Fibroblast of lung (primary cell): Measurements from ENCODE around the gene ZNF561. TPM values are rescaled to one million over a fixed set of nuclear protein-coding genes. Genes with fewer than 3 reads are reported as not detected.
A peak's percentile ranks its signal among the peaks of the same experiment; 100 is the strongest.

Source experiments
- DNase-seq, 2 donors: peaks; one replicate each; pipeline versions ENCODE4 v3.0.0 to v3.0.0-alpha.2; 2010; ENCODE audit warnings: low read depth in 2 of 2
- H2AFZ ChIP-seq: 2 replicates; pipeline ENCODE4 v1.5.1; 2012; ENCODE audit warnings: low read length, control low read depth, inconsistent platforms
- H3K27ac ChIP-seq: 2 replicates; pipeline ENCODE4 v1.5.1; 2011; ENCODE audit warnings: low read length, control low read depth; ENCODE audit not compliant: insufficient read depth
- H3K27me3 ChIP-seq: 2 replicates; pipeline ENCODE4 v1.5.1; 2011; ENCODE audit warnings: mild to moderate bottlenecking, low read length; ENCODE audit not compliant: control insufficient read depth, insufficient read depth
- H3K36me3 ChIP-seq: 2 replicates; pipeline ENCODE4 v1.5.1; 2011; ENCODE audit warnings: low read length; ENCODE audit not compliant: control insufficient read depth, insufficient read depth
- H3K4me1 ChIP-seq: 2 replicates; pipeline ENCODE4 v1.5.1; 2011; ENCODE audit warnings: low read length; ENCODE audit not compliant: control insufficient read depth, insufficient read depth; ENCODE audit errors: extremely low read depth
- H3K4me2 ChIP-seq: 2 replicates; pipeline ENCODE4 v1.5.1; 2011; ENCODE audit warnings: low read length, control low read depth; ENCODE audit not compliant: insufficient read depth; ENCODE audit errors: extremely low read depth
- H3K4me3 ChIP-seq, 4 experiments: fragments of 200-600 bp in 1 of 4; sonication (generic) in 1 of 4; replicated peaks in 1 of 4; 2 replicates each; pipeline ENCODE4 v1.5.1; 2011 to 2016; ENCODE audit warnings: low read length in 4 of 4, low read depth in 3 of 4, mild to moderate bottlenecking in 3 of 4, control low read depth in 2 of 4, inconsistent platforms in 1 of 4, mixed read lengths in 1 of 4; ENCODE audit not compliant: insufficient read depth in 1 of 4; ENCODE audit errors: control extremely low read depth in 1 of 4
- H3K79me2 ChIP-seq: 2 replicates; pipeline ENCODE4 v1.5.1; 2012; ENCODE audit warnings: mild to moderate bottlenecking, low read length, inconsistent platforms; ENCODE audit not compliant: control insufficient read depth, insufficient read depth
- H3K9ac ChIP-seq: 2 replicates; pipeline ENCODE4 v1.5.1; 2011; ENCODE audit warnings: mild to moderate bottlenecking, low read length, control low read depth; ENCODE audit not compliant: insufficient read depth
- H3K9me3 ChIP-seq: 2 replicates; pipeline ENCODE4 v1.5.1; 2012; ENCODE audit warnings: low read depth, low read length; ENCODE audit not compliant: control insufficient read depth, insufficient read depth
- H4K20me1 ChIP-seq: 2 replicates; pipeline ENCODE4 v1.5.1; 2011; ENCODE audit warnings: low read length; ENCODE audit not compliant: control insufficient read depth, insufficient read depth; ENCODE audit errors: extremely low read depth
- EZH2 ChIP-seq: IDR thresholded peaks from 2 replicates; pipeline ENCODE4 v1.5.1; 2012; ENCODE audit warnings: low read length, control low read depth, mild to moderate bottlenecking; ENCODE audit errors: missing control alignments
- polyA minus RNA-seq: library from RNA; depleted of rRNA, polyadenylated mRNA; stranded (reverse); fragments of >200 nt; gene quantifications from 2 replicates; pipeline ENCODE4 v1.2.3, GENCODE V29; 2011; ENCODE audit warnings: low replicate concordance
- polyA plus RNA-seq, 2 donors: library from polyadenylated mRNA; depleted of rRNA in 1 of 2; stranded (reverse) in 1 of 2; unstranded in 1 of 2; fragments of >200 nt; gene quantifications; 2 replicates each; pipeline ENCODE4 v1.2.1, GENCODE V29; 2011 to 2012; ENCODE audit warnings: missing spikeins in 1 of 2
- total RNA-seq: library from RNA; depleted of rRNA; stranded (reverse); fragments of >200 nt; gene quantifications from 2 replicates; pipeline ENCODE4 v1.2.1, GENCODE V29; 2014
- TF ChIP-seq, protein P1 (sequence below), 2 donors: IDR thresholded peaks in 1 of 2; conservative IDR thresholded peaks in 1 of 2; 1 replicate in 1 of 2; 2 replicates in 1 of 2; pipeline ENCODE4 v1.5.1; 2011 to 2012; ENCODE audit warnings: low read length in 2 of 2, control low read depth in 1 of 2, inconsistent platforms in 1 of 2, low read depth in 1 of 2, mild to moderate bottlenecking in 1 of 2

Gene ZNF561
- total RNA-seq (52.6 and 53.5 TPM in 2 replicates), polyA plus RNA-seq (26.7 and 34.1 TPM in 2 replicates), polyA minus RNA-seq (8.0 and 39.7 TPM in 2 replicates)
- 23.3 and 32.7 TPM in 2 replicates for polyA plus RNA-seq (2012)

DNA sequence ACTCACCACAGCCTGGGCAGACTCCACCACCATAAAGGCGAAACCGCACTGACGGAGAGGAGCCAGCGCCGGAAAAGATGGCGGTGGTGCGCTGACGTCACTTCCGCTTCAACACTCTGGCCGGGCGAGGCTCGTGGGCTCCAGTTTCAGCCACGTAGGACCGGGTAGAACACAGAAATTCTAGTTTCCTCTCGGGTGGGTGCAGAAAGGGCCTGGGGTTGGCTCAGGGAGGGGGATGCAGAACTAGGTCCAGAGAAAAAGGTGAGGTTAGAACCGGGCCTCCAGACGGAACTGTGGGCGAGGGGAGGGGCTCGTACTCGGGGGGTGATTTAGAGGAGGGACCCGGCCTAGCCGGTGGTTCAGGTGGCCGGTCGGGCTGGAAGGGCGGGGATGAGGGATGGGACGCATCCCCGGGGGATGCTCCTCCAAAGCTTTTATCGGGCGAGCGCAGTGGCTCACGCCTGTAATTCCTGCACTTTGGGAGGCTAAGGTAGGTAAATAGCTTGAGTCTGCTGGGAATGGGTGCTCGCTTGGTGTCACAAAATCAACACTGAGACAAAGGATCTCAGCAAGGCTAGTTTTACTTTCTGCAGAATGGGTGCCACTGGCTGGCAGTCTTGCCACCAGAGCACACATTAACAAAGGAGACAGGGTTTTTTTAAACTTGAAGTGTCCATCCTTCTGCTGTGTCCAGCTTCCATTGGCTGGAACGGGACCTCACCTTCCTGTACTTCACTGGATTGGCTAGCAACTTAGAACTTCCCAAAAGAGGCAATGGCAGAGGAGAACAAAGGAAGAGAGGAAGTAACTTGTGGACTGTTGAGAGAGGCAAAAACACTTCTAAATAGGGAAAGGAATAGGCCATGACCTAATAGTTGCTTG, at the start of gene ZNF561:
Gene ZNF561, minus strand, starts transcription at position 77 of the 882 bp plus-strand sequence. CDS start 1,776 bp downstream, outside the sequence.
- Histone ChIP-seq H3K79me2 (peaks cover 17% of the 10 kb centered on the region), H3K4me3 (peak within 1 kb of the TSS; percentile 67 to 85 (median 79)), H3K27me3 (no peaks in the 10 kb centered on the region), H4K20me1 (no peaks in the 10 kb centered on the region), H2AFZ (peak within 1 kb of the TSS; percentile 94), H3K4me2 (peak within 1 kb of the TSS; percentile 93), H3K27ac (peak within 1 kb of the TSS; percentile 94), H3K36me3 (peaks cover 11% of the 10 kb centered on the region), H3K9me3 (no peaks in the 10 kb centered on the region), H3K4me1 (no peaks in the 10 kb centered on the region), H3K9ac (peak within 1 kb of the TSS; percentile 88)
- TF ChIP-seq, protein P1, sequence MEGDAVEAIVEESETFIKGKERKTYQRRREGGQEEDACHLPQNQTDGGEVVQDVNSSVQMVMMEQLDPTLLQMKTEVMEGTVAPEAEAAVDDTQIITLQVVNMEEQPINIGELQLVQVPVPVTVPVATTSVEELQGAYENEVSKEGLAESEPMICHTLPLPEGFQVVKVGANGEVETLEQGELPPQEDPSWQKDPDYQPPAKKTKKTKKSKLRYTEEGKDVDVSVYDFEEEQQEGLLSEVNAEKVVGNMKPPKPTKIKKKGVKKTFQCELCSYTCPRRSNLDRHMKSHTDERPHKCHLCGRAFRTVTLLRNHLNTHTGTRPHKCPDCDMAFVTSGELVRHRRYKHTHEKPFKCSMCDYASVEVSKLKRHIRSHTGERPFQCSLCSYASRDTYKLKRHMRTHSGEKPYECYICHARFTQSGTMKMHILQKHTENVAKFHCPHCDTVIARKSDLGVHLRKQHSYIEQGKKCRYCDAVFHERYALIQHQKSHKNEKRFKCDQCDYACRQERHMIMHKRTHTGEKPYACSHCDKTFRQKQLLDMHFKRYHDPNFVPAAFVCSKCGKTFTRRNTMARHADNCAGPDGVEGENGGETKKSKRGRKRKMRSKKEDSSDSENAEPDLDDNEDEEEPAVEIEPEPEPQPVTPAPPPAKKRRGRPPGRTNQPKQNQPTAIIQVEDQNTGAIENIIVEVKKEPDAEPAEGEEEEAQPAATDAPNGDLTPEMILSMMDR (conservative IDR thresholded peaks at IDR 0.05 in 1 of 2, IDR thresholded peaks at IDR 0.05 in 1 of 2; ENCODE audit: low read depth in 1 of 2, low read length in 2 of 2) = no peak
- TF ChIP-seq EZH2 = no peak
- peak; percentile 91 to 92 for DNase-seq

DNA sequence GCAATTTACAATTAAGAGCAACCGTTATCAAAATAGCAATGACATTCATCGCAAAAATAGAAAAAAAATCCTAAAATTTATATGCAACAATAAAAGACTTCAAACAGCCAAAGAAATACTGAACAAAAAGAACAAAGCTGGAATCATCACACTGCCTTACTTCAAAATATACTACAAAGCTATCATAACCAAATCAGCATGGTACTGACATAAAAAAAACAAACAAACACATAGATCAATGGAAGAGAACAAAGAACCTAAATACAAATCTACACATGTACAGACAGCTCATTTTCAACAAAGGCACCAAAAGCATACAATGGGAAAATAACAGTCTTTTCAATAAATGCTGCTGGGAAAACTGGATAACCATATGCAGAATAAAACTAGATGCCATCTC, 47.5 kb upstream of the ZNF561 start:
- no peak overlapping the region for H2AFZ ChIP-seq
- H3K9ac ChIP-seq = no peak overlapping the region
- DNase-seq = no peak
- H3K4me2 ChIP-seq = no peak overlapping the region
- peaks cover 5% of the 10 kb centered on the region for H3K36me3 ChIP-seq
- TF ChIP-seq, protein P1 (conservative IDR thresholded peaks at IDR 0.05 in 1 of 2, IDR thresholded peaks at IDR 0.05 in 1 of 2; ENCODE audit: low read depth in 1 of 2, low read length in 2 of 2) = no peak
- no peak for TF ChIP-seq EZH2
- H3K4me1 ChIP-seq = no peaks in the 10 kb centered on the region
- no peak overlapping the region for H3K27ac ChIP-seq
- no peaks in the 10 kb centered on the region for H4K20me1 ChIP-seq
- H3K9me3 ChIP-seq = peaks cover 1% of the 10 kb centered on the region
- H3K27me3 ChIP-seq = no peaks in the 10 kb centered on the region
- peaks cover 90% of the 10 kb centered on the region for H3K79me2 ChIP-seq
- H3K4me3 ChIP-seq = no peak overlapping the region

DNA sequence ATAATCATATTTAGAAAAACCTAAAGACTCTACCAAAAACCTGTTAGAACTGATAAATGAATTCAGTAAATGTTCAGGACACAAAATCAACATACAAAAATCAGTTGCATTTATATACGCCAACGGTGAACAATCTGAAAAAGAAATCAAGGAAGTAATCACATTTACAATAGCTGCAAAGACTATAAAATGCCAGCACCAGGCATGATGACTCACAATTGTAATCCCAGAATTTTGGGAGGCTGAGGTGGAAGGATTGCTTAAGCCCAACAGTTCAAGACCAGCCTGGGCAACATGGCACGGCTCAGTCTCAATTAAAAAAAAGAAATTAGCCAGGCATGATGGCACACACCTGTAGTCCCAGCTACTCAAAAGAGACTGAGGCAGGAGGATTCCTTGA, 46.9 kb upstream of the ZNF561 start:
- Histone ChIP-seq H2AFZ (no peak overlapping the region), H3K4me2 (no peak overlapping the region), H4K20me1 (no peaks in the 10 kb centered on the region), H3K9ac (no peak overlapping the region), H3K27me3 (no peaks in the 10 kb centered on the region), H3K4me3 (no peak overlapping the region), H3K9me3 (peaks cover 1% of the 10 kb centered on the region), H3K27ac (no peak overlapping the region), H3K79me2 (peaks cover 89% of the 10 kb centered on the region), H3K4me1 (no peaks in the 10 kb centered on the region), H3K36me3 (peaks cover 5% of the 10 kb centered on the region)
- TF ChIP-seq EZH2 = no peak
- TF ChIP-seq, protein P1 (conservative IDR thresholded peaks at IDR 0.05 in 1 of 2, IDR thresholded peaks at IDR 0.05 in 1 of 2; ENCODE audit: low read depth in 1 of 2, low read length in 2 of 2) = no peak
- no peak for DNase-seq
